ENCODE measurements around the gene CNTD1.

CNTD1 gene

DNA sequence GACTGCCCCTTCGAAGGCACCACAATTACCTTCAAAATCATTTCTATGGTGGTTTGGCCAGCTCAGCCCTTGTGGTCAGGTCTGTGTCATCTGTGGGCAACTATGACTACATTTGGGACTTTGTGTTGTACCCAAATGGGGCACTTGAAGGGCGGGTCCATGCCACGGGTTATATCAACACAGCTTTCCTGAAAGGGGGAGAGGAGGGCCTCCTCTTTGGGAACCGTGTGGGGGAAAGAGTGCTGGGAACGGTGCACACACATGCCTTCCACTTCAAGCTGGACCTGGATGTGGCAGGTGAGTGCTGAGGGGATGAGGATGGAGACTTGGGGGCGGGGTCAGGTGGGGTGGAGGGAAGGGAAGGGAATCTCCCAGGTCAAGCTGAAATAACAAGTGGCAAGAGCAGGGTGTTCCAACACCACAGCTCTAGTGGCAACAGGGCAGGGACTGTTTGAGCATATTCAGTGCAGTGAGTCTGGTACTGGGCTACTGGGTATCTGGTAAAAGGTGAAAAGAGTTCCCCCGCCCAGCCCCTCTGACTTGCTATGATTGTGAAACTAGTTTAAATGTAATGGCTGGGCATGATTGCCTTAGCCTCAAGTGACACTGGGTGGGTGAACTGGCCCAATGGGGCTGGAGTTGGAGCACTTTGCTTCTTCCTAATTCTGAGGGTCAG, 47.4 kb downstream of the CNTD1 start:
- no peaks in the 10 kb centered on the region for H3K27me3 ChIP-seq (ENCODE audit: insufficient read depth, poor library complexity, severe bottlenecking)
- ATAC-seq (ENCODE audit: low read depth) (peak; percentile 5; the same call in 1 of the 3 replicates), DNase-seq (ENCODE audit: low spot score) (no peak)
- no peak for TF ChIP-seq CTCF (IDR thresholded peaks at IDR 0.05; ENCODE audit: poor library complexity, severe bottlenecking)
- no peak overlapping the region for H3K4me3 ChIP-seq (ENCODE audit: severe bottlenecking)
- H3K9me3 ChIP-seq (ENCODE audit: severe bottlenecking), result no peaks in the 10 kb centered on the region
- H3K4me1 ChIP-seq (ENCODE audit: insufficient read depth, poor library complexity, severe bottlenecking), result no peaks in the 10 kb centered on the region
- peaks cover 40% of the 10 kb centered on the region for H3K36me3 ChIP-seq (ENCODE audit: low read depth)
- no peak overlapping the region for H3K27ac ChIP-seq (ENCODE audit: poor library complexity, severe bottlenecking)

GRCh38 chr17:42846594-42847280, 48.1 kb downstream of the CNTD1 start:
- Histone ChIP-seq H3K4me3 (ENCODE audit: severe bottlenecking) (no peak overlapping the region), H3K27ac (ENCODE audit: poor library complexity, severe bottlenecking) (no peak overlapping the region), H3K27me3 (ENCODE audit: insufficient read depth, poor library complexity, severe bottlenecking) (no peaks in the 10 kb centered on the region), H3K4me1 (ENCODE audit: insufficient read depth, poor library complexity, severe bottlenecking) (no peaks in the 10 kb centered on the region), H3K36me3 (ENCODE audit: low read depth) (peaks cover 33% of the 10 kb centered on the region), H3K9me3 (ENCODE audit: severe bottlenecking) (no peaks in the 10 kb centered on the region)
- DNase-seq (ENCODE audit: low spot score) (no peak), ATAC-seq (ENCODE audit: low read depth) (peak; percentile 46; the same call in 2 of the 3 replicates)
- no peak for TF ChIP-seq CTCF (IDR thresholded peaks at IDR 0.05; ENCODE audit: poor library complexity, severe bottlenecking)

DNA sequence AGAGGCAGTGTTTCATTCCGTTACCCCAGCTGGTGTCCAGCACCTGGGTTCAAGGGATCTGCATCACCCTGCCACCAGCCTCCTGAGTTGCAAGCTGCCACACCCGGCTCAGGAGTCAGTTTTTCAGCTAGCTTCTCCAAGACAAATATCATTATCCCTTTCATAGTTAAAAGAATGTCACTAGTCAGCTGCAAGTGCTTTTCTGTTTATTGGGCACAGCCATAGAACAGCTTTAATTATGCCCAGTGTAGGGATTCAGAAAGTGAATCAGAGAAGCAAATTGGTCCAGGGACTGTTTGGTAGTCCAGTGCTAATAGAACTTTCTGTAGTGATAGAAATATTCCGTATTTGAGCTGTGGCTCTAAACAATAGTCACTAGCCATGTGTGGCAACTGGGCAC, 49.4 kb downstream of the CNTD1 start:
- no peak for DNase-seq (ENCODE audit: low spot score)
- no peaks in the 10 kb centered on the region for H3K4me1 ChIP-seq (ENCODE audit: insufficient read depth, poor library complexity, severe bottlenecking)

DNA sequence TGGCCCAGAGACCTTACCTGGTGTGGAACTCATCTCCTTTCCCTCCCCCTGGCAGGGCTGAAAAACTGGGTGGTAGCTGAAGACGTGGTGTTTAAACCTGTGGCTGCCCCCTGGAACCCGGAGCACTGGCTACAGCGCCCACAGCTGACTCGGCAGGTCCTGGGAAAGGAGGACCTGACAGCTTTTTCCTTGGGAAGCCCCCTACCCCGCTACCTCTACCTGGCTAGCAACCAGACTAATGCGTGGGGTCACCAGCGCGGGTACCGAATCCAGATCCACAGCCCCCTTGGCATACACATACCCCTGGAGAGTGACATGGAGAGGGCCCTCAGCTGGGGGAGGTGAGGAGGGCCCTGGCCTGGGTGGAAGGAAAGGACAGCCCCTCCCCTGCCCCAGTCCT, 50.4 kb downstream of the CNTD1 start:
- no peak overlapping the region for H3K4me3 ChIP-seq (ENCODE audit: severe bottlenecking)
- ATAC-seq (ENCODE audit: low read depth), result no peak
- no peaks in the 10 kb centered on the region for H3K27me3 ChIP-seq (ENCODE audit: insufficient read depth, poor library complexity, severe bottlenecking)
- no peak for TF ChIP-seq CTCF (IDR thresholded peaks at IDR 0.05; ENCODE audit: poor library complexity, severe bottlenecking)
- DNase-seq (ENCODE audit: low spot score), result no peak
- H3K27ac ChIP-seq (ENCODE audit: poor library complexity, severe bottlenecking), result no peak overlapping the region
- H3K36me3 ChIP-seq (ENCODE audit: low read depth), result peaks cover 10% of the 10 kb centered on the region; the same call in 1 of the 2 replicates
- H3K9me3 ChIP-seq (ENCODE audit: severe bottlenecking), result no peaks in the 10 kb centered on the region
- H3K4me1 ChIP-seq (ENCODE audit: insufficient read depth, poor library complexity, severe bottlenecking), result no peaks in the 10 kb centered on the region

More for the DNA sequence above, 49.4 kb downstream of the CNTD1 start:
- no peak for ATAC-seq (ENCODE audit: low read depth)
- H3K36me3 ChIP-seq (ENCODE audit: low read depth), result peaks cover 19% of the 10 kb centered on the region
- H3K4me3 ChIP-seq (ENCODE audit: severe bottlenecking), result no peak overlapping the region
- no peak overlapping the region for H3K27ac ChIP-seq (ENCODE audit: poor library complexity, severe bottlenecking)
- H3K27me3 ChIP-seq (ENCODE audit: insufficient read depth, poor library complexity, severe bottlenecking), result no peaks in the 10 kb centered on the region
- no peaks in the 10 kb centered on the region for H3K9me3 ChIP-seq (ENCODE audit: severe bottlenecking)
- TF ChIP-seq CTCF (IDR thresholded peaks at IDR 0.05; ENCODE audit: poor library complexity, severe bottlenecking), result no peak
